Right atrium auricular region (tissue), 2 donors: Measurements from ENCODE around the gene PPP1CB. TPM values are rescaled to one million over a fixed set of nuclear protein-coding genes. Genes with fewer than 3 reads are reported as not detected.
A peak's percentile ranks its signal among the peaks of the same experiment; 100 is the strongest.

ENCODE experiments used
- DNase-seq: peaks from one replicate; pipeline ENCODE4 v3.0.0-alpha.2; 2019; ENCODE audit warnings: low spot score
- H3K27ac ChIP-seq, 2 donors: fragments of 200-600 bp; sonication (generic); 1 replicate in 1 of 2; 2 replicates in 1 of 2; pipeline ENCODE4 v1.5.1; 2016 to 2019
- H3K27me3 ChIP-seq, 2 donors: fragments of 200-600 bp; sonication (generic); one replicate each; pipeline versions ENCODE4 v1.5.1 to v1.6.0; 2017 to 2019
- H3K36me3 ChIP-seq: fragments of 200-600 bp; sonication (generic); one replicate; pipeline ENCODE4 v1.5.1; 2016
- H3K4me1 ChIP-seq, 2 donors: fragments of 200-600 bp; sonication (generic); one replicate each; pipeline versions ENCODE4 v1.5.1 to v1.6.0; 2017 to 2019
- H3K4me3 ChIP-seq, 2 donors: fragments of 200-600 bp; sonication (generic); 1 replicate in 1 of 2; 2 replicates in 1 of 2; pipeline ENCODE4 v1.5.1; 2017 to 2019; ENCODE audit warnings: mild to moderate bottlenecking in 1 of 2, moderate library complexity in 1 of 2
- H3K9me3 ChIP-seq, 2 donors: fragments of 200-600 bp; sonication (generic); one replicate each; pipeline ENCODE4 v1.5.1; 2019
- total RNA-seq, 2 donors: library from RNA; depleted of rRNA; stranded (reverse); fragments of >200 nt; gene quantifications; one replicate each; pipeline ENCODE4 v1.1.0, GENCODE V29; 2016
- TF ChIP-seq, protein P1 (sequence below), 2 donors: fragments of 200-600 bp; sonication (generic); IDR thresholded peaks; one replicate each; pipeline ENCODE4 v1.5.1; 2019; ENCODE audit warnings: antibody characterized with exemption in 2 of 2

The PPP1CB gene
- total RNA-seq, 2 donors from 2014 or later: 185 to 213 TPM

DNA sequence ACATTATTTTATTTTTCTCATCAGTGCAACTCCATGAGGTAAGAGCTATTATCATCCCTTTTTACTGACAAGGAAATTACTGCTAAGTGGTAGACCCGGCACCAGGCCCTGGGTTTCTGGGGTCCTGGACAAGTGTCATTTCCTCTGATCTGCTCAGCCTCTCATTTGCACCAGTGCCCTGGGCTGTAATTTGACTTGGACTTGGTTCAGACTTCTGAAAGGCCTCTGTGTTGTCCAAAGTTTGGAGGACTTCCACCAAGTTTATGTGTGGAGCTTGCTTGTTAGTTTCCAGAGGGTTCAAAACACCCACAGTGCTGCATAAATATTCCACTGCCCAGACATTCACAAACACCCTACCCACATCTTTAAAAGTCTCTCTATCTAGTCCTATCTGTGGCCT, 44.0 kb upstream of the PPP1CB start:
- no peaks in the 10 kb centered on the region for H3K36me3 ChIP-seq
- no peak overlapping the region for H3K4me3 ChIP-seq
- peaks cover 0 to 2% of the 10 kb centered on the region in 2 donors for H3K4me1 ChIP-seq
- TF ChIP-seq, protein P1, sequence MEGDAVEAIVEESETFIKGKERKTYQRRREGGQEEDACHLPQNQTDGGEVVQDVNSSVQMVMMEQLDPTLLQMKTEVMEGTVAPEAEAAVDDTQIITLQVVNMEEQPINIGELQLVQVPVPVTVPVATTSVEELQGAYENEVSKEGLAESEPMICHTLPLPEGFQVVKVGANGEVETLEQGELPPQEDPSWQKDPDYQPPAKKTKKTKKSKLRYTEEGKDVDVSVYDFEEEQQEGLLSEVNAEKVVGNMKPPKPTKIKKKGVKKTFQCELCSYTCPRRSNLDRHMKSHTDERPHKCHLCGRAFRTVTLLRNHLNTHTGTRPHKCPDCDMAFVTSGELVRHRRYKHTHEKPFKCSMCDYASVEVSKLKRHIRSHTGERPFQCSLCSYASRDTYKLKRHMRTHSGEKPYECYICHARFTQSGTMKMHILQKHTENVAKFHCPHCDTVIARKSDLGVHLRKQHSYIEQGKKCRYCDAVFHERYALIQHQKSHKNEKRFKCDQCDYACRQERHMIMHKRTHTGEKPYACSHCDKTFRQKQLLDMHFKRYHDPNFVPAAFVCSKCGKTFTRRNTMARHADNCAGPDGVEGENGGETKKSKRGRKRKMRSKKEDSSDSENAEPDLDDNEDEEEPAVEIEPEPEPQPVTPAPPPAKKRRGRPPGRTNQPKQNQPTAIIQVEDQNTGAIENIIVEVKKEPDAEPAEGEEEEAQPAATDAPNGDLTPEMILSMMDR (IDR thresholded peaks at IDR 0.05): no peak
- DNase-seq: no peak
- H3K27me3 ChIP-seq: no peaks in the 10 kb centered on the region
- H3K27ac ChIP-seq: no peak overlapping the region
- H3K9me3 ChIP-seq: peaks cover 0 to 4% of the 10 kb centered on the region in 2 donors

DNA sequence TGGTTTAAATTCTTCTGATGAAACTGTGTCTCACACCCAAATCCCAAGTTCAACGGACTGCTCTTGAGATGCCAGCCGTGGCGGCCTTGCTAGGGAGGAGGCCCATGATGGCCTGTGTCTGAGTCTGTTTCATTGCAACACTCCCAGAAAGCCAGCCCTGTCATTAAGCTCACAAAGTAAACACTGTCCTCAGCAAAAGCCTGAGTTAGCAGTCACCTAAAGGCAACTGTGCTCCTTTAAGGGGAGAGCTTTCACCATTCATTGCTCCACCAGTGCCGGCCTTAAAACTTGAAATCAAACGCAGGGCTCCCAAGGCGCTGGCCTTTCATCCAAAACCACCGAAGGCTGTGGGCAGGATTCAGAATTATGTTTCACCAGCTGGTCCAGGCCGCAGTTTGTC, 42.5 kb upstream of the PPP1CB start:
- TF ChIP-seq, protein P1 (IDR thresholded peaks at IDR 0.05): no peak
- no peak overlapping the region for H3K27ac ChIP-seq

DNA sequence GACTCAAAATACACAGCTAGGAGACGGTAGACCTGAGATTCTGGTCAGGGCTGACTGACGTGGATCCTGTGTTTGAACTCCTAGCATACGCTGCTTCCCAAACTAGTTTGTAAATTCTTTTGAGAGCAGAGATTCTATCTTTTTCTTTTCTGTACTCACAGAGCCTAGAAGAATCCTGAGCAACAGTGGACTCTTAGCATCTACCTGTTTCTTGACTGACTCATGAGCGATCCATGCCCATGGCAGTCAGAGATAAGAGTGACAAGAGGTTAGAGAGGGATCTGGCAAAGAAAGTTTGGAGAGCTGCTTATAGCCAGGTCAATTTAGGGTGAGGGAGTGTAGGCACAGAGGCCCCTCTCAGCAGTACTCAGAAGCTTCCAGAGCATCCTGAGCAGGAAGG, 41.1 kb upstream of the PPP1CB start:
- H3K4me1 ChIP-seq: no peaks in the 10 kb centered on the region
- peaks cover 0 to 4% of the 10 kb centered on the region in 2 donors for H3K9me3 ChIP-seq
- DNase-seq: no peak
- H3K27ac ChIP-seq: no peak overlapping the region
- no peaks in the 10 kb centered on the region for H3K27me3 ChIP-seq
- TF ChIP-seq, protein P1 (IDR thresholded peaks at IDR 0.05): no peak
- H3K36me3 ChIP-seq: no peaks in the 10 kb centered on the region
- H3K4me3 ChIP-seq: no peak overlapping the region

More for the DNA sequence above, 42.5 kb upstream of the PPP1CB start:
- Histone ChIP-seq H3K9me3 (peaks cover 0 to 4% of the 10 kb centered on the region in 2 donors), H3K4me3 (no peak overlapping the region), H3K36me3 (no peaks in the 10 kb centered on the region), H3K27me3 (no peaks in the 10 kb centered on the region), H3K4me1 (no peaks in the 10 kb centered on the region)
- DNase-seq: no peak

DNA sequence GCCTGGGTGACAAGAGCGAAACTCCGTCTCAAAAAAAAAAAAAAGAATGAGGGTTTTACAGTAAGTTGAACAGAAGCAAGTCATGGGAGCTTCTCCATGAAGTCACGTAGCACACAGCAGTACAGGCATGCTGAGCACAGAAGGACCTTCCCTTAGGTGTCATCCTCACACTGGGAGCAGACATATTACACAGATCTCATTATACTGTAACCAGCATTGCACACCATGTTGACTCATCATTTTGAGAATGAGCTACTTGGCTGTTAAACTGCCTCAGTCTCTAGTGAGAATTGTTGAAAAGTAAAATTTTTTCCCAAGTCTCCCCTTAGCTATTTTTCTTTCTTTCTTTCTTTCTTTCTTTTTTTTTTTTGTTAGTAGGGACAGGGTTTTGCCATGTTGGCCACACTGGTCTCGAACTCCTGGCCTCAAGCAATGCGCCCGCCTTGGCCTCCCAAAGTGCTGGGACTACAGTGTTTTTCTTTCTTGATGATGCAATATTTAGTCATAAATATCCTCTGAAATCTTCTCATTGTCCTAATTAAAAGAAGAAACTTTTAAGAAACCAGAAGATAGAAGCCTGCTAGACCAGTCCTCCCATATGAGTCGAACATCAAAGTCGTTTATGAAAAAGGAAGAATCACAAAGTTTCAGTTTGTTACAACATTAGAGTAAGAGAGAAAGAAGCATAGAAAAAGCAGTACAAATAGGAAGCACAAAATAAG, 37.9 kb upstream of the PPP1CB start:
- Histone ChIP-seq H3K27ac (no peak overlapping the region), H3K4me1 (peaks cover 0 to 15% of the 10 kb centered on the region in 2 donors), H3K27me3 (no peaks in the 10 kb centered on the region), H3K9me3 (no peaks in the 10 kb centered on the region), H3K36me3 (no peaks in the 10 kb centered on the region), H3K4me3 (no peak overlapping the region)
- DNase-seq: no peak
- TF ChIP-seq, protein P1 (IDR thresholded peaks at IDR 0.05): no peak

DNA sequence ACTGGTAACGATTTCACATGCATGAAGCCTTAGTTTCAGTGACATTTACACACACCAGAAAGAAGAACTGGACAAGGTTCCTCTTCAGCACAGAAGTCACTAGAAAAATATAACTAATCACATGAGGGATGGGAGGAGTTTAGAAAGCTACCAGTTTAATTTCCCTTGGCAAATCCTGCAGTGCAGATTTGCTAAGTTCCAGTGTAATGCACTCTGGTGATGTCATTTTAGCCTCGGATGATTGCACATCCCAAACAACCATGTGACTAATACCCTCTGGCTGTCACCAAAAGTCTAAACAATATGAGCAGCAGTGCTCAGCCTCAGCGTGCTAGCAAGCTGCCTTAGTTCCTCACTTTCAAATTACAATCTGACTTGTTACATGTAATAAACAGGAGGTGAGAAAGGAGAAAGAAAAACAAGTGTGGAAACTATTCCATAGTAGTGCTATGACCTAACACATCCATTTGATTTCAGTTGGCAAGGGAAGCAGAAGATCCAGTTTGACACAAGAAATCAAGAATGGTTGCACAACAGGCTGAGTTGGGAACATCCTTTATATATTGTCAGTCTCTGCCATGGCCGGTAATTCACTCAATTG, 35.3 kb upstream of the PPP1CB start:
- H3K27ac ChIP-seq: peak overlapping the region; percentile 72 to 74
- TF ChIP-seq, protein P1 (IDR thresholded peaks at IDR 0.05): no peak
- peak; percentile 74 for DNase-seq
- H3K4me1 ChIP-seq: peaks cover 0 to 15% of the 10 kb centered on the region in 2 donors
- no peak overlapping the region for H3K4me3 ChIP-seq
- no peaks in the 10 kb centered on the region for H3K36me3 ChIP-seq
- H3K27me3 ChIP-seq: no peaks in the 10 kb centered on the region
- H3K9me3 ChIP-seq: no peaks in the 10 kb centered on the region
